Mesendoderm (in vitro differentiated cells): ENCODE data around the gene CCT8.
A peak's percentile ranks its signal among the peaks of the same experiment; 100 is the strongest.
"Not testable (repeated sequence)": the region's sequence is repeated elsewhere in the genome, so short reads cannot be mapped to it uniquely, and the experiment has no call there.

Experiments used
- DNase-seq: peaks from one replicate; pipeline ENCODE4 v3.0.0; 2013
- H2AK5ac ChIP-seq: 2 replicates; pipeline ENCODE4 v1.6.1; 2013; ENCODE audit warnings: low read length, inconsistent platforms
- H2BK120ac ChIP-seq: 2 replicates; pipeline ENCODE4 v1.6.1; 2013; ENCODE audit warnings: low read depth, mild to moderate bottlenecking, low read length, moderate library complexity, mixed read lengths
- H2BK15ac ChIP-seq: replicated peaks from 2 replicates; pipeline ENCODE4 v1.6.1; 2013; ENCODE audit warnings: low read depth, mild to moderate bottlenecking, moderate library complexity
- H2BK5ac ChIP-seq: 2 replicates; pipeline ENCODE4 v1.6.1; 2013; ENCODE audit warnings: low read length, inconsistent platforms
- H3K18ac ChIP-seq: 2 replicates; pipeline ENCODE4 v1.6.1; 2013; ENCODE audit warnings: mild to moderate bottlenecking, low read length, mixed read lengths
- H3K23ac ChIP-seq: one replicate; pipeline ENCODE4 v1.6.1; 2013; ENCODE audit warnings: low read length
- H3K27ac ChIP-seq: 2 replicates; pipeline ENCODE4 v1.5.1; 2013; ENCODE audit warnings: low read depth, mild to moderate bottlenecking, inconsistent platforms, low read length, moderate library complexity
- H3K27me3 ChIP-seq: 2 replicates; pipeline ENCODE4 v1.6.1; 2013; ENCODE audit warnings: low read length, control low read depth, mild to moderate bottlenecking, inconsistent platforms; ENCODE audit not compliant: insufficient read depth, poor library complexity
- H3K36me3 ChIP-seq: 2 replicates; pipeline ENCODE4 v1.6.1; 2013; ENCODE audit warnings: low read length, inconsistent platforms; ENCODE audit not compliant: control insufficient read depth, insufficient read depth
- H3K4ac ChIP-seq: one replicate; pipeline ENCODE4 v1.6.1; 2013; ENCODE audit warnings: low read depth, mild to moderate bottlenecking, low read length, moderate library complexity
- H3K4me1 ChIP-seq: 2 replicates; pipeline ENCODE4 v1.6.1; 2013; ENCODE audit warnings: low read depth, low read length, inconsistent platforms; ENCODE audit not compliant: control insufficient read depth
- H3K4me2 ChIP-seq: 2 replicates; pipeline ENCODE4 v1.6.1; 2013; ENCODE audit warnings: low read length
- H3K4me3 ChIP-seq: 2 replicates; pipeline ENCODE4 v1.5.1; 2013; ENCODE audit warnings: mild to moderate bottlenecking, low read length
- H3K56ac ChIP-seq: one replicate; pipeline ENCODE4 v1.6.1; 2013; ENCODE audit warnings: low read length
- H3K79me1 ChIP-seq: 2 replicates; pipeline ENCODE4 v1.6.1; 2013; ENCODE audit warnings: low read length, inconsistent platforms
- H3K79me2 ChIP-seq: 2 replicates; pipeline ENCODE4 v1.6.1; 2013; ENCODE audit warnings: mild to moderate bottlenecking, low read length; ENCODE audit not compliant: control insufficient read depth, insufficient read depth
- H3K9ac ChIP-seq: 2 replicates; pipeline ENCODE4 v1.6.1; 2013; ENCODE audit warnings: low read length, inconsistent platforms
- H4K5ac ChIP-seq: one replicate; pipeline ENCODE4 v1.6.1; 2013; ENCODE audit warnings: low read length
- H4K8ac ChIP-seq: one replicate; pipeline ENCODE4 v1.6.1; 2013; ENCODE audit warnings: low read depth, mild to moderate bottlenecking, control low read depth, low read length, moderate library complexity
- WGBS: extraction: QIAGEN DNeasy Blood & Tissue Kit; methylation state at CpG from one replicate; pipeline ENCODE4 v1.1.7; 2013; ENCODE audit warnings: low lambda C conversion rate, missing lambda C conversion rate; ENCODE audit not compliant: insufficient coverage; ENCODE audit errors: extremely low coverage; 5-methylcytosine and 5-hydroxymethylcytosine counted together

CCT8 gene

GRCh38 chr21:29024474-29025327 lies 48.7 kb downstream of the CCT8 start, which contains the start of gene USP16:
Gene USP16 (plus strand): TSS chr21:29024668. CDS start chr21:29027914, 3,246 bp downstream.
- Histone ChIP-seq H3K79me2 (peaks cover 12% of the 10 kb centered on the region), H3K18ac (peak within 1 kb of the TSS; percentile 72), H2BK15ac (no peak within 1 kb of the TSS), H3K9ac (peak within 1 kb of the TSS; percentile 94), H2BK5ac (peak within 1 kb of the TSS; percentile 83), H3K4me3 (peak within 1 kb of the TSS; percentile 92), H4K8ac (no peak within 1 kb of the TSS), H3K23ac (peak within 1 kb of the TSS; percentile 91), H3K4ac (no peak within 1 kb of the TSS), H3K36me3 (no peaks in the 10 kb centered on the region), H4K5ac (no peak within 1 kb of the TSS), H3K27me3 (no peaks in the 10 kb centered on the region), H3K79me1 (peaks cover 6% of the 10 kb centered on the region), H3K27ac (peak within 1 kb of the TSS; percentile 75), H3K56ac (peak within 1 kb of the TSS; percentile 96), H2AK5ac (no peak within 1 kb of the TSS), H3K4me2 (peak within 1 kb of the TSS; percentile 85), H3K4me1 (no peaks in the 10 kb centered on the region), H2BK120ac (no peak within 1 kb of the TSS)
- peak; percentile 99 for DNase-seq
- WGBS: no CpG with 5 or more reads among the region's 48 CpGs

GRCh38 chr21:29022166-29022565 lies 51.3 kb downstream of the CCT8 start:
- no peak overlapping the region for H2BK5ac ChIP-seq
- no peaks in the 10 kb centered on the region for H3K27me3 ChIP-seq
- H3K4ac ChIP-seq: no peak overlapping the region
- no peak overlapping the region for H3K23ac ChIP-seq
- H4K8ac ChIP-seq: no peak overlapping the region
- H2AK5ac ChIP-seq: no peak overlapping the region
- no peak overlapping the region for H2BK120ac ChIP-seq
- no peak overlapping the region for H3K9ac ChIP-seq
- no CpG with 5 or more reads among the region's 4 CpGs for WGBS
- no peak overlapping the region for H3K4me2 ChIP-seq
- H3K79me1 ChIP-seq: peaks cover 5% of the 10 kb centered on the region
- H3K4me1 ChIP-seq: no peaks in the 10 kb centered on the region
- no peak overlapping the region for H3K56ac ChIP-seq
- no peak overlapping the region for H3K27ac ChIP-seq
- no peaks in the 10 kb centered on the region for H3K36me3 ChIP-seq
- H3K18ac ChIP-seq: no peak overlapping the region
- H4K5ac ChIP-seq: no peak overlapping the region
- no peak for DNase-seq
- H3K79me2 ChIP-seq: peaks cover 10% of the 10 kb centered on the region
- H3K4me3 ChIP-seq: no peak overlapping the region
- H2BK15ac ChIP-seq: no peak overlapping the region

GRCh38 chr21:29018540-29018939 lies 54.9 kb downstream of the CCT8 start:
- H3K36me3 ChIP-seq: no peaks in the 10 kb centered on the region
- WGBS: no CpG with 5 or more reads among the region's 12 CpGs
- H3K9ac ChIP-seq: peak overlapping the region; percentile 61
- DNase-seq: no peak
- H3K27me3 ChIP-seq: no peaks in the 10 kb centered on the region
- H3K4me3 ChIP-seq: no peak overlapping the region
- H3K4ac ChIP-seq: no peak overlapping the region
- no peak overlapping the region for H2AK5ac ChIP-seq
- H3K4me1 ChIP-seq: no peaks in the 10 kb centered on the region
- H3K4me2 ChIP-seq: no peak overlapping the region
- no peak overlapping the region for H2BK120ac ChIP-seq
- H2BK5ac ChIP-seq: no peak overlapping the region
- H2BK15ac ChIP-seq: no peak overlapping the region
- no peak overlapping the region for H4K5ac ChIP-seq
- H3K79me1 ChIP-seq: no peaks in the 10 kb centered on the region
- H3K56ac ChIP-seq: no peak overlapping the region
- peak overlapping the region; percentile 81 for H4K8ac ChIP-seq
- no peak overlapping the region for H3K23ac ChIP-seq
- H3K79me2 ChIP-seq: no peaks in the 10 kb centered on the region
- no peak overlapping the region for H3K18ac ChIP-seq
- H3K27ac ChIP-seq: no peak overlapping the region

- H3K4me3 ChIP-seq: no peak overlapping the region
- H3K9ac ChIP-seq: no peak overlapping the region
- no peaks in the 10 kb centered on the region for H3K36me3 ChIP-seq
- no peak overlapping the region for H2BK120ac ChIP-seq
- no peak overlapping the region for H3K27ac ChIP-seq
- no peaks in the 10 kb centered on the region for H3K79me2 ChIP-seq
- H4K5ac ChIP-seq: no peak overlapping the region
- no peak overlapping the region for H4K8ac ChIP-seq
- H3K4ac ChIP-seq: no peak overlapping the region
- H3K27me3 ChIP-seq: no peaks in the 10 kb centered on the region
- no peaks in the 10 kb centered on the region for H3K79me1 ChIP-seq
- no peak overlapping the region for H3K56ac ChIP-seq
- no CpG with 5 or more reads among the region's 6 CpGs for WGBS
- no peak overlapping the region for H2BK15ac ChIP-seq
- no peak overlapping the region for H3K18ac ChIP-seq
- H2AK5ac ChIP-seq: no peak overlapping the region
- H3K23ac ChIP-seq: no peak overlapping the region
- no peak overlapping the region for H2BK5ac ChIP-seq
- no peak overlapping the region for H3K4me2 ChIP-seq
- H3K4me1 ChIP-seq: no peaks in the 10 kb centered on the region
- no peak for DNase-seq
Measured at GRCh38 chr21:29017639-29018237, 55.7 kb downstream of the CCT8 start.

GRCh38 chr21:29011236-29011635 lies 62.2 kb downstream of the CCT8 start:
- H3K4ac ChIP-seq, H3K56ac ChIP-seq, DNase-seq: not testable (repeated sequence)

More at GRCh38 chr21:29011236-29011635, 62.2 kb downstream of the CCT8 start:
- not testable (repeated sequence) for H3K79me1 ChIP-seq, H3K23ac ChIP-seq, H3K79me2 ChIP-seq, H3K9ac ChIP-seq, H4K8ac ChIP-seq, H2BK120ac ChIP-seq, H2BK15ac ChIP-seq, H3K4me2 ChIP-seq, H3K18ac ChIP-seq, H4K5ac ChIP-seq, H3K27me3 ChIP-seq, H2BK5ac ChIP-seq, H3K4me3 ChIP-seq, H2AK5ac ChIP-seq, H3K4me1 ChIP-seq, H3K36me3 ChIP-seq, H3K27ac ChIP-seq
- no CpG with 5 or more reads among the region's 30 CpGs for WGBS
